Stimulated activated CD8-positive, alpha-beta memory T cell treated with anti-CD3 and anti-CD28 coated beads, Interleukin-7, amount 100 ng/mL, for 24 hours (primary cell): ENCODE data around the gene SYNDIG1.

Experiments
- DNase-seq: peaks from one replicate; pipeline ENCODE4 v3.0.0-alpha.2; 2020; ENCODE audit warnings: low read depth

SYNDIG1 gene

DNA sequence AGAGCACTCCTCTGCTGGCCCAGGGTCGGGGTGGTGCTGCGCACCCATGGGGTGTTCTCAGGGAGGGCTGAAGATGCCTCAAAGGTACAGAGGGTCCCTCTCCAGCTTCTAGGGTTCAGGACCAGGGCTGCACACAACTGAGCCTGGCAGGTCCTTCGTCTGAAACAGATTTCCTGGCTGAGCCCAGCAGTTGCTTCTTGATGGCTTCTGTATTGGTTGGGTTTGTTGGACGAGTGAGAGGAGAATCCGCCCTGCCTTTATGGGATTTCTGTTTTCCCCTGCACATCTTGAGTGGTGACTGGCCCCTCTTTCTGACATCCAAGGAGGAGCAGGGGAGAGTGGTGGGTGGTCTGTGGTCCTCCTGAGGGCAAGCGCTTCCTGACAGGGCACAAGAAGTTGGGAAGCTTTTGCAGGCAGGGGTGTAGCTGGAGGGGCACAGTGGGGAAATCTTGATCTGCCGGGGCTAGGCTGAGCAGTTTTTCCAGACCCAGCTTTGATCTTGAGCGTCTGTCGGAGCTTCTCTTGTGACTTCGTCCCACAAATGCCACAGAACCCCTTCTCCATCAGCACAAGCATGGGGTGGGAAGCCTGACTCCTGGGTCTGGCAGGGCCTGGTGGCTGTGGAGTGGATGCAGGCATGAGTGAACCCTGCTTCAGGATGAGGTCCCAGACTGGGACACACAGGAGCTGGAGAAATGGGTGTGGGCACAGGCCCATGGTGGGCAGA, 116.5 kb downstream of the SYNDIG1 start:
- DNase-seq: no peak

GRCh38 chr20:24586523-24586840, 117.1 kb downstream of the SYNDIG1 start:
- no peak for DNase-seq

DNA sequence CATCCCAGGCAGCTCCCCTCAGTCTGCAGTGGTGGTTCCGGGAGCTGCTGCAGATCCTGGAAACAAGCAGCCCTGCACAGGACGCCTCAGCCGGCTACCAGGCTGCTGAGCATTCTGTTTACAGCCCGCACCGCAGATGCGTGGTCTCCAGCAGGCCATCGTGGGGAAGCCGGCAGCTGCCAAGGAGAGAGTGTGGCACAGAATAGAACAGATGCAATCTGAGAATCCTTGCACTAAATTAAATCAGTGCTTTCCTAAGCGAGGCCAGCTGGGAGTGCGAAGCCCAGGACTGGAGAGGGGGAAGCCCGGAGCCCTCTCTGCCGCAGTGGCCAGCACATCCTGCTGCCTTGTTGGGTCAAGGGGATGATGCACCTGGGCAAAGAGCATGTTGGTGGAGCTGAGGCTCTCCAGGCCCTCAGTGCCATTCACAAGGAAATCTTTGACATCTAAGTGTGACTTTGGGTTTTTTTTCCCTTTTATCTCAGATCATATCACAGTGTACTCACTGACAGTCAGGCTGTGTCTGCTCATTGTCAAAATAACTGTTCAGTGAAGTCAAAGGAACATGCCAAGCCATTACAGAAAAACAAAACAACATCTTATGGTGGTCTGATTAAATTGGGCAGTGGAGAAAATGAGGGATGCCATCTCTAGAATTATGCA, 118.1 kb downstream of the SYNDIG1 start:
- no peak for DNase-seq

DNA sequence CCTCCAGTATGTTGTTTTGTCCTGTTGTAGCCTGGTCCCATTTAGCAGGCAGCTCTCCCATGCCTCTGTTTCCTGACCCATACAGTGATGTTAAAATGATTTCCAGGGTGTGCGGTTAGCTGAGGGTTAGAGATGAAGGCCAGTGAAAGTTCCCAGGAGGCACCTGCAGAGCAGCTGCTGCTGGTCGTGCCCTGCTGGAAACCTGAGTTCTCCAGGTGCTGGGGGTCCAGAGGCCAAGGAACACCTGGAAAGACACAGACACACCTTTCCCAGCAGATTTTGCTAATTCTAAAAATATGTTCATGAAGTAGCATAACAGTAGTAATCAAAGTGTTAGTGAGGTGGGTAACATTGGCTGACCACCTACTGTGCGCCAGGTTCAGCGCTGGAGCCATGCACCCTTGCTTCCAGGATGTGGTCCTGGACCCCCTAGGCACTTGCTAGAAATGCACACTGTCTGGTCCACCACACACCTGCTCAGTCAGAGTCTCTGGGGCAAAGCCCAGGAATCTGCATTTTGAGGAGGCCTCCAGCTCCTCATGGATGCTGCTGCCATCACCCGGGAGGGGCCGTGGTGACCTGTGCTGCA, 118.7 kb downstream of the SYNDIG1 start:
- no peak for DNase-seq

DNA sequence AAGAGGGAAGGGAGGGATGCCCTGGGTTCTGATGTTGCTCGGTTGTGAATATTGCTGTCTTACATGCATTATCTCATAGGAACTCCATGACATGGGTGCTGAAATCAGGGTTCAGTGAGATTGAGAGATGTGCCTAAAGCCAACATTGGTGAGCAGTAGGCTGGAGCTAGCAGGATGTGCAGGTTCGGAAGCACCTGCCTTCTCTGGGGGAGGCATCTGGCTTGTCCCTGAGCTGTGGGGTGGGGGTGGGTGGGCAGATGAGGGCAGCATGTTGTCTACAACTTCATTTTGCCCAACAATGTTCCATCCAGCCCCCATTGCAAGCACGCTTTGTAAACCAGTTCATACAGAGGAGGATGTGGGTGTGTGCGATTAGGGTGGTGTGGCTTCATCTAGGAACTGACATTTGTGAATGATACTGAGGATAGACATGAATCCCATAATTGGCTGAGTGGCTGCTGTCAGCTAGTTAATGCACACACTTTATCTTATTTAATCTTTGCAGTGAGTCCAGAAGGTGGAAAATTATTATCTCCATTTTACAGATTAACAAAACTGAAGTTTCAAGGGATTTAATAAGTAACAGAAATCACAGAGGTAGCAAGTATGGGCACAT, 119.4 kb downstream of the SYNDIG1 start:
- DNase-seq: no peak

GRCh38 chr20:24589381-24589780, 120.0 kb downstream of the SYNDIG1 start:
- DNase-seq: no peak

GRCh38 chr20:24589815-24590177, 120.4 kb downstream of the SYNDIG1 start:
- no peak for DNase-seq

GRCh38 chr20:24590178-24590982, 121.0 kb downstream of the SYNDIG1 start:
- DNase-seq: no peak

DNA sequence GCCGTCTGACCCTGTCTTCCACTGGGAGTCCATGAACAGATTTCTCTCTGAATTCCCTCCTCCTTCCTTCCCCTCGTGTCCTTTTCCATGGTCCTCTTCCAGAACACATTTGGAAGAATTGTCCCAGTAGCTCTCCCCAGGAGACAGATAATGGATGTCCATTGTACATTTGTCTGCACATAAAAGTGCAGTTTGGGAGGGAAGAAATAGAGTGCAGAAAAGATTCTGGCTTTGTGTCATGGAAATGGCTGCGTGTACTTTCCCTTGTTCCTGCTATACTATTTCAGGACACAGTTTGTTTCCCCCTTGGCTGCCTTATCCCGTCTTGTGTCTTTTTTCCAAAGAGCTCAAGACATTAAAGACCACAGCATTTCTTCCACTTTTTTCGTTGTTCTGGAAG, 127.6 kb downstream of the SYNDIG1 start:
- DNase-seq: no peak

DNA sequence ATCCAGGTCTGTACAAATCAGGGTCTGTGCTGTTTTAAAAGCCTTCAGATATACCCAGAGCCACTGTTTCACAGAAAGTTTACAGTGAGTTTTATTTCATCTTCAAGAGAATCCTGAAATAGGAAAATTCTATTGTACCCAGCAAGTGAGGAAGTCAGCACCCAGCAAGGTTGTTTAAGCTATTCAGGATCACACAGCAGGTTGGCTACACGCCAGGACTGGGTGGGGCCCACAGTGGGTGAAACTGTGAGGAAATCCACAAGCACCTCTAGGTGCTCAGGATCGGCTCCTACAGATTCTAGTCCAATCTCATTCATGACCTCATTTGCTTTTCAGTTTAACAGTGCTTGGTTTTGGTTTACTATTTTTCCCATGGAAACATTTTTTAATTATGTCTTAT, 128.9 kb downstream of the SYNDIG1 start:
- no peak for DNase-seq

GRCh38 chr20:24598996-24599395, 129.6 kb downstream of the SYNDIG1 start:
- no peak for DNase-seq

- no peak for DNase-seq
Observed at GRCh38 chr20:24600012-24600411, 130.6 kb downstream of the SYNDIG1 start.

DNA sequence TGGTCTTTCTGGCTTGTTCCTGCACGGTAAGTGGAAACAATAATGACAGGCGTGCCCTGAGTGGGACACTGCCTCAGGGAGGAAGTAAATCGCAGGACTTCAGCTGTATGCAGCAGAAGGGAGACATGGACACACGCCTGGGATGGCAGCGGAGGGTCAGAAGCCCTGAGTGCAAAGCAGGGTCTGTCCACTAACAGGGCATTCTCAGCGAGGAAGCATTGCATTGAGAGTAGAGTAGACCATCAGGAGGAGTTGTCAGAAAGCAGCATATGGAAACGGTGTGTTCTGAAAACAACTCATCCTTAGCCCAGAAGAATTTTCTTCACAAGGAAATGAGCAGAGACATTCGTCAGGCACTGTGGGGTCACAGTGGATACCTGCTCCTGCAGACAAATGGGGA, 134.0 kb downstream of the SYNDIG1 start:
- DNase-seq: no peak

- no peak for DNase-seq
Observed at GRCh38 chr20:24604966-24605665, 135.7 kb downstream of the SYNDIG1 start.

DNA sequence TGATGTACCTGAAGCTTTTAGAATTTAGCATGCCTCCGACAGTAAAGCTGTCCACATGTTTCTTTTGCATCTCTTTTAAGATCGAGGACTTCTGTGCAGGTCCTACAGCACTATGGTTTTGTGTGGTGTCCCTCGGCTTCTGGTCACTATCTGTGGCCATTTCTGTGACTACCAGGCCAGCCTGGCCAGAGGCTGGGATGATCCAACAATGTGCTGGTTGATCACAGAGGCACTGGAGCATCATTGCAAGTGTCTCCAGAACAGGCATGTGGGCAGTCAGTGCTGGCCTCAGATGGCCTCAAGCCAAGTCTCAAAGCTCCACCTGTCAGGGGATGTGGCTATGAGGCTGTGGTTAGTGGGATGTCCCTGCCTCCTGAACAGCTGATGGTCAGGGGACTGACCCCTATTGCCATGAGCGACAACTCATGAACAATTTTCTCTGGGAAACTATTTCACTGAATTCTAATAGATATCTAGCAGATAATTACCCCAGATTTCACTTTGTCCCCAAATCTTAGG, 136.6 kb downstream of the SYNDIG1 start:
- no peak for DNase-seq

GRCh38 chr20:24607402-24607801, 138.0 kb downstream of the SYNDIG1 start:
- no peak for DNase-seq

DNA sequence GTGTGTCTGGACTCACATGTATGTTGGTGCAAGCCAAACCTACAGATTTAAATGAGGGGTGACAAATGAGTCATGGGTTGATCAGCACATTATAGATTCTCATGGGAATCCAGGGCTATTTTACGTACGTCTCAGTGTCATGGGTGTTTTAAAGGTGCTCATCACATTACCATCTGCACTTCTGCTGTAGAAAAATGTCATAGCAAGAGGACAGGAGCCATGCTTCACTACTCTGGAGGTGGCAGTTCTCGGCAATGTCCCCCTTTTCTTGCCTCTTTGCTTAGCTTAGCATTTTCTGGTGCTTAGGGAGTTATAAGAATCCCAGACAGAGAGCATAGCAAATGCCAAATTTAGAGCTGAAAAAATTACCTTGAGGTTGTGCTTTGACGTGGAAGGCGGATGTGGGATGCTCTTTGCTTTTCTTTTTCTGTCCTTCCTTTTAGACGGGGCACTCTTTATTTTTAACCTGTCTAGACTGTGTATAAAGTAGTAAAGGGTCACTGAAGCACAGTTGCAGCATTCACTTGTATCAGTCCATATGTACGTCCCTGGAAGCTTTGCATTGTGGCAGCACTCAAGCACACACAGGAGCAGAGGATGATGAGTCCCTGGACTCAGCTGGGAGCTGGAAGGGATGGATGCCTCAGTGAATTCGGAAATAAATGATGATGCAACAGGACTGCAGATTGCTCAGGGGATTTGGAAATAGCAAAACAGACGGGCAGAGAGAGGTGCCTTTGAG, 139.7 kb downstream of the SYNDIG1 start:
- no peak for DNase-seq

- DNase-seq: no peak
Observed at GRCh38 chr20:24609757-24610156, 140.3 kb downstream of the SYNDIG1 start.

DNA sequence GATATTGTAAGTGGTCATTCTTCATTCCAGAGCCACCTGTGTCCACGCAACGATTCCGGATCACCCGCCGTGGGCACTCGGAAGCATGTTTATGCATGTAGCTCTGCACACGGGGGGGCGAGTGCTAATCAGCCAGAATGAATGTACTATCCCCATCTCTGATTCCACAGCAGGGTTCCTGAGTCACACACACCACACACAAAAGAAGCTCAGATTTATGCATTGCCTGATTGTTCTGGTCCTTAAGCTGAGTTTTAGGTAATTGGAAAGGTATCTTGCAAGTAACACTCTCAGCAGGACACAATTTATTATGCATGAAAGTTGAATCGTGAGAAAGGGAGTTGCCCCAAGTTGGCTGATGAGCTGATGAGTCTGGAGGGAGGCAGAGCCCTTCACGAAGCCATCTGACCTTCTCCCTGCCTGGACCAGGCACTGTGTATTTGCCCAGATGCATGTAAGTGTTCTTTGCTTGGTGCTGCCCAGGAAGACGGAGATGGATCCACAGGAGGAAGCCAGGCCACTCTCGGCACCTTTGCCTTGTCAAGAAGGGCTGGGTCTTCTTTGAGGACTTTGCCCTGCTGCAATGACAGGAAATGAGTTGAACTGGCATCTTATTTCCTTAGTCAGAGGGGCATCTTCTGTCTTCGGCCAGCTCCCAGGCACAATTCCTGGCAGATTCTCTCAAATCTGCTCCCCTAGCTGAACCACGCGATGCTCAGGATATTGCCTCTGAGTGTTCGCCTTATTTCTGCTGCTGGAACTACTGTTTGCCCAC, 141.1 kb downstream of the SYNDIG1 start:
- no peak for DNase-seq
